Activated CD4-positive, alpha-beta memory T cell treated with anti-CD3 and anti-CD28 coated beads for 36 hours (primary cell): ENCODE results near the gene GHRH. TPM values are rescaled to one million over a fixed set of nuclear protein-coding genes. Genes with fewer than 3 reads are reported as not detected.

Experiments used
- CTCF ChIA-PET: fragments of 350-600 bp; sonication (Branson Sonifier 250); formaldehyde crosslinking; loops from one replicate; lab custom pipeline; 2021; ENCODE audit warnings: antibody characterized with exemption, inconsistent platforms; lab: Charles Lee
- POLR2A ChIA-PET: fragments of 350-600 bp; sonication (Branson Sonifier 250); formaldehyde crosslinking; loops from one replicate; lab custom pipeline; 2021; ENCODE audit warnings: antibody characterized with exemption; lab: Charles Lee
- DNase-seq: peaks from one replicate; pipeline ENCODE4 v3.0.0-alpha.2; 2020
- H3K27ac Mint-ChIP-seq: one replicate; pipeline ENCODE4 v1.8.0; 2021; ENCODE audit warnings: mixed read lengths
- H3K27me3 Mint-ChIP-seq: one replicate; pipeline ENCODE4 v1.8.0; 2021; ENCODE audit warnings: mixed read lengths
- H3K36me3 Mint-ChIP-seq: one replicate; pipeline ENCODE4 v1.8.0; 2021; ENCODE audit warnings: mixed read lengths
- H3K4me1 Mint-ChIP-seq: one replicate; pipeline ENCODE4 v1.8.0; 2021; ENCODE audit warnings: low read depth, mixed read lengths
- H3K4me3 Mint-ChIP-seq: one replicate; pipeline ENCODE4 v1.8.0; 2021; ENCODE audit warnings: mild to moderate bottlenecking, mixed read lengths
- H3K9me3 Mint-ChIP-seq: one replicate; pipeline ENCODE4 v1.8.0; 2021; ENCODE audit warnings: mixed read lengths
- intact Hi-C: fragments of 100-400 bp; cut with micrococcal nuclease; formaldehyde crosslinking; loops from one replicate; pipeline ENCODE4 v1.15.1; 2023
- total RNA-seq, 2 experiments: library from RNA; stranded (reverse); gene quantifications; one replicate each; pipeline ENCODE4 v1.2.3, GENCODE V29; 2021

GHRH gene
- total RNA-seq, 2 experiments from 2014 or later, result not detected

DNA sequence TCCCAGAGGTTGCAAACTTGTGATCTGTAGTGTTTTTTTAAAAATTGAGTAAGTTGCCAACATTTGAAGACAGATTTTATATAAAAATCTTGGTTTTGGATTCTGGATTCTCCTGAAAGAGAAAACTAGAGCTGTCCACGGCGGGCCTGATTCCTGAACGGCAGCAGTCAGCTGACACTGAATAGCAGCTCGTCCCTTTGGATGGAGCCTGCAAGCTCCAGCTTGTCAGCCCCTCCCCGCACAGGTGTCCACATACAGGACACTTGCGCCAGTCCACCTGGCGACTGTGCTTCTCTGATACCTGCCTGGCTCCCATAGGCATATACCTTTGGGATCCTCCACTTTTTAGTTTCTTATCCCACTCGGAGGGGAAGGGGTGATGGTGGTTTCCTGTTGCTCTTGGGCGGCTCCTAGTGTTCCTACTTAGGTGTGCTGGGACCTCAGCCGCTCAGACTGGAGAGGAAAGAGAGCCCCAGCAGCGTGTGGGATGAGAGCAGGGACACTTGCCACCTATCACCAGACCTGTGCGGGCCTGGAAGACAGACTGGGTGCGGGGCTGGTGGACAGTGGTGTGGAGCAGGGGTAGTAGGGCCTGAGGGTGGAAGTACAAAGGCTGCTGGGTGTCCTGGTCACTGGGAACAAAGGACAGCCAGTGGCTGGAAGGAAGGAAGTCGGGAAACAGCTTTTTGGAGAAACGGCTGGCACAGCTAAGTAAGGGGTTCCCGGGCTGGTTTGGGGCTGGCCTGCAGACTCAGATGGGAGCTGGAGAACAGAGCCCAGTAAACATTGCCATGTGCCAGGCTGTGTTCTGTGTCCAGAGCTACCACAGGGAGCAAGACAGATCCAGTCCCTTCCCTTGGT is 18.3 kb downstream of the GHRH start:
- CTCF ChIA-PET, result no interaction called here
- H3K36me3 Mint-ChIP-seq, result peaks cover 34% of the 10 kb centered on the region
- H3K27me3 Mint-ChIP-seq, result no peaks in the 10 kb centered on the region
- H3K4me1 Mint-ChIP-seq, result no peaks in the 10 kb centered on the region
- POLR2A ChIA-PET, result no interaction called here
- no peak for DNase-seq
- H3K9me3 Mint-ChIP-seq, result no peaks in the 10 kb centered on the region
- H3K4me3 Mint-ChIP-seq, result no peak overlapping the region
- intact Hi-C loops, result no loop called here
- peak overlapping the region; percentile 39 for H3K27ac Mint-ChIP-seq

DNA sequence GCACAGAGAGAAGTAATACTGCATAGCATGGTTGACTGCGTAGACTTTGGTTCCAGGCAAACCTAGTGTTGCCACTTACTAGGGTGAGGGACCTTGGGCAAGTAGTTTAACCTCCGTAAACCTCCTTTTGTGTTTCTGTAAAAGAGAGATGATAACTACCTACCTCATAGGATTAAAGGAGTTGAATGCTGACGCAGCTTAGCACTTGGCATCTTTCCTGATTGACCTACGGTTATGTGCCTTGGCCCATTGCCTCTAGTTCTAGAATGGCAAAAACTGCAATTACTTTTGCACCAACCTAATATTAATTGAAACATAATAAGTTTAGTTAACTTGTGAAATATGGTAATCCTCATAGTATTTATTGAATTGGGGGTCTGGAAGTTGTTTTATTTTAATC is 19.1 kb downstream of the GHRH start:
- intact Hi-C loops, result no loop called here
- H3K36me3 Mint-ChIP-seq, result peaks cover 37% of the 10 kb centered on the region
- H3K27me3 Mint-ChIP-seq, result no peaks in the 10 kb centered on the region
- ChIA-PET POLR2A (no interaction called here), CTCF (no interaction called here)
- no peaks in the 10 kb centered on the region for H3K4me1 Mint-ChIP-seq
- no peak for DNase-seq
- H3K4me3 Mint-ChIP-seq, result no peak overlapping the region
- no peak overlapping the region for H3K27ac Mint-ChIP-seq
- H3K9me3 Mint-ChIP-seq, result no peaks in the 10 kb centered on the region

- H3K4me1 Mint-ChIP-seq, result no peaks in the 10 kb centered on the region
- H3K36me3 Mint-ChIP-seq, result peaks cover 46% of the 10 kb centered on the region
- H3K27ac Mint-ChIP-seq, result no peak overlapping the region
- no peak for DNase-seq
- ChIA-PET POLR2A (no interaction called here), CTCF (interaction anchor here (1.6 kb wide), 1 partner anchor 293 kb away, joined by 4 read pairs; no protein-coding TSS in a partner anchor)
- no peaks in the 10 kb centered on the region for H3K9me3 Mint-ChIP-seq
- intact Hi-C loops, result no loop called here
- H3K4me3 Mint-ChIP-seq, result no peak overlapping the region
- no peaks in the 10 kb centered on the region for H3K27me3 Mint-ChIP-seq
Observed at GRCh38 chr20:37240337-37241067, 21.1 kb downstream of the GHRH start.

DNA sequence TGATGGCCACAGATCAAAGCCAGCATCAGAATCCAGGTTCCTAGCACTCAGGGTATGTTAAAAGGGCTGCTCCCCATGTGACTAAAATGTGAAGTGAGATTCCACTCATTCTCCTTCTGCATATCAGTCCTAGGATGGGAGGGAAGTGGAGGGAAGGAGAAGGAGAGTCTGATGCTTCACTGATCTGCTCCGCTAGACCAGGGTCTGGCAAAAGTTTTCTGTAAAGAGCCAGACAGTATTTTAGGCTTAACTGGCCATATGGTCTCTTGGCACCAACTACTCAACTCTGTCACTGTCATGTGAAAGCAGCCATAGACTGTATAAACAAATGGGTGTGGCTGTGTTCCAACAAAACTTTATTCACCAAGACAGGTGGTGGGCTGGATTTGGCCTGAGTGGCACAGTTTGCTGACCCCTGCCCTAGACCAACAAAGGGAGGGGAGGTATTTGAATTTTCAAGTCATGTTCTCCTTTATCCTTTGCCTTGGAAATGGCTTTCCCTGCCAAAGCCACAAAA is 22.6 kb downstream of the GHRH start:
- H3K9me3 Mint-ChIP-seq, result no peaks in the 10 kb centered on the region
- no peak overlapping the region for H3K4me3 Mint-ChIP-seq
- POLR2A ChIA-PET, result no interaction called here
- H3K27ac Mint-ChIP-seq, result no peak overlapping the region
- no peak for DNase-seq
- peaks cover 59% of the 10 kb centered on the region for H3K36me3 Mint-ChIP-seq
- CTCF ChIA-PET, result no interaction called here
- no peaks in the 10 kb centered on the region for H3K27me3 Mint-ChIP-seq
- intact Hi-C loops, result no loop called here
- H3K4me1 Mint-ChIP-seq, result no peaks in the 10 kb centered on the region

- ChIA-PET POLR2A (no interaction called here), CTCF (no interaction called here)
- no peak overlapping the region for H3K4me3 Mint-ChIP-seq
- H3K27me3 Mint-ChIP-seq, result no peaks in the 10 kb centered on the region
- peaks cover 61% of the 10 kb centered on the region for H3K36me3 Mint-ChIP-seq
- no peak overlapping the region for H3K27ac Mint-ChIP-seq
- H3K9me3 Mint-ChIP-seq, result no peaks in the 10 kb centered on the region
- DNase-seq, result no peak
- intact Hi-C loops, result no loop called here
- no peaks in the 10 kb centered on the region for H3K4me1 Mint-ChIP-seq
Observed at GRCh38 chr20:37238426-37238825, 23.2 kb downstream of the GHRH start.

DNA sequence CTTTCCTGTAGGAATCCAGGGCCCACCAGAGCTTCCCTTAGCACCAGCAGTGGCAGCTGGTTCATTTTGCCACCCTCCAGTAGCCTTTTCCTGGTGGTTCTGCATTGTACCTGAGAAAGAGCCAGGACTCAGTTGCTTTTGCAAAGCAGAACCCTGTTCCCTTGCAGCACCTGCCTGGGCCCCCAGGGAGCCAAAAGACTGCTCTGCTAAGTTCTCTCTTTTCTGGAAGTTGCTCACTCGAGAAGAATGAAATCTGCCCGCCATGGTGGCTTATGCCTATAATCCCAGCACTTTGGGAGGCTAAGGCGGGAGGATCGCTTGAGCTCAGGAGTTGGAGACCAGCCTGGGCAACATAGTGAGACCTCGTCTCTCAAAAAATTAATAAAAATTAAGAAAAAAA is 24.0 kb downstream of the GHRH start:
- H3K36me3 Mint-ChIP-seq, result peaks cover 56% of the 10 kb centered on the region
- ChIA-PET CTCF (no interaction called here), POLR2A (no interaction called here)
- H3K4me3 Mint-ChIP-seq, result no peak overlapping the region
- intact Hi-C loops, result no loop called here
- DNase-seq, result no peak
- no peaks in the 10 kb centered on the region for H3K4me1 Mint-ChIP-seq
- H3K27me3 Mint-ChIP-seq, result no peaks in the 10 kb centered on the region
- H3K27ac Mint-ChIP-seq, result no peak overlapping the region
- no peaks in the 10 kb centered on the region for H3K9me3 Mint-ChIP-seq

- CTCF ChIA-PET, result interaction anchor here (1.0 kb wide), 1 partner anchor 46 kb away, joined by 3 read pairs; no protein-coding TSS in a partner anchor
- H3K9me3 Mint-ChIP-seq, result no peaks in the 10 kb centered on the region
- peaks cover 54% of the 10 kb centered on the region for H3K36me3 Mint-ChIP-seq
- no peak overlapping the region for H3K27ac Mint-ChIP-seq
- no peak for DNase-seq
- H3K27me3 Mint-ChIP-seq, result no peaks in the 10 kb centered on the region
- POLR2A ChIA-PET, result no interaction called here
- no peaks in the 10 kb centered on the region for H3K4me1 Mint-ChIP-seq
- intact Hi-C loops, result no loop called here
- H3K4me3 Mint-ChIP-seq, result no peak overlapping the region
Observed at GRCh38 chr20:37236462-37236861, 25.2 kb downstream of the GHRH start.

DNA sequence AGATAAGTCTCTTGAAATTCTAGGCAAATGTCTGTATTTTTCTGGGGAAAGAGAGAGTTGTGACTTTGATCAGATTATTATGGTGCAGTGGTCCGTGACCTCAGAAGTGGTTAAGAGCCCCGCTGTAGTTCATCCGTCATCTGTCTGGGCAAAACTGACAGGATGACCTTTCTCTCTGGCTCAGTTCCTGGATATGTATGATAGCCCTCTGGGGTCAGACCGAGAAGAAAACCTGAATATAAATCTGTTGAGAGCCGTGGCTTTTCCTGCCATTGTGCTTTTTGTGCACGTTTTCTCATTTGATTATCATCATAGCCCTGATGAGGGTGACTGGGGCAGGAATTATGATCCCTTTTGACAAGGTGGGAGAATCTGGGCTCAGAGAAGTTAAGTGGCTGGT is 26.5 kb downstream of the GHRH start:
- Mint-ChIP-seq H3K4me3 (no peak overlapping the region), H3K4me1 (no peaks in the 10 kb centered on the region), H3K27ac (no peak overlapping the region), H3K36me3 (peaks cover 52% of the 10 kb centered on the region), H3K9me3 (no peaks in the 10 kb centered on the region), H3K27me3 (no peaks in the 10 kb centered on the region)
- intact Hi-C loops, result no loop called here
- no peak for DNase-seq
- CTCF ChIA-PET, result no interaction called here
- POLR2A ChIA-PET, result no interaction called here

DNA sequence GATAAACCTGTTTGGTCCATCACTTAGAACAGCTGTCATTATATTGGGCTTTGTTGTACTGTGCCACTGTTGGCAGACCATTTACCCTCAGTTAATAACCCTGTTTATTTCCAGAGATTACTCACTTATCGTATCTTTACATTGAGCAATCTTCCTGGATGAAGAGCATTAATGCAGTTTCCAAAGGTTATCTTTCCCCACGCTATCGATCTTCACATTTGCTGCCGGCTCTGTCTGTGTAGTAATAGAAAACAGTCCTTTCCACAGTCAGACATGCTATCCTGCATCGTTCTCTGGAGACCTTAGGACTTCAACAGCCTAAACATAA is 27.4 kb downstream of the GHRH start:
- DNase-seq, result no peak
- no peaks in the 10 kb centered on the region for H3K4me1 Mint-ChIP-seq
- intact Hi-C loops, result no loop called here
- CTCF ChIA-PET, result no interaction called here
- H3K36me3 Mint-ChIP-seq, result peaks cover 56% of the 10 kb centered on the region
- no peaks in the 10 kb centered on the region for H3K9me3 Mint-ChIP-seq
- H3K27ac Mint-ChIP-seq, result no peak overlapping the region
- POLR2A ChIA-PET, result no interaction called here
- no peaks in the 10 kb centered on the region for H3K27me3 Mint-ChIP-seq
- no peak overlapping the region for H3K4me3 Mint-ChIP-seq

DNA sequence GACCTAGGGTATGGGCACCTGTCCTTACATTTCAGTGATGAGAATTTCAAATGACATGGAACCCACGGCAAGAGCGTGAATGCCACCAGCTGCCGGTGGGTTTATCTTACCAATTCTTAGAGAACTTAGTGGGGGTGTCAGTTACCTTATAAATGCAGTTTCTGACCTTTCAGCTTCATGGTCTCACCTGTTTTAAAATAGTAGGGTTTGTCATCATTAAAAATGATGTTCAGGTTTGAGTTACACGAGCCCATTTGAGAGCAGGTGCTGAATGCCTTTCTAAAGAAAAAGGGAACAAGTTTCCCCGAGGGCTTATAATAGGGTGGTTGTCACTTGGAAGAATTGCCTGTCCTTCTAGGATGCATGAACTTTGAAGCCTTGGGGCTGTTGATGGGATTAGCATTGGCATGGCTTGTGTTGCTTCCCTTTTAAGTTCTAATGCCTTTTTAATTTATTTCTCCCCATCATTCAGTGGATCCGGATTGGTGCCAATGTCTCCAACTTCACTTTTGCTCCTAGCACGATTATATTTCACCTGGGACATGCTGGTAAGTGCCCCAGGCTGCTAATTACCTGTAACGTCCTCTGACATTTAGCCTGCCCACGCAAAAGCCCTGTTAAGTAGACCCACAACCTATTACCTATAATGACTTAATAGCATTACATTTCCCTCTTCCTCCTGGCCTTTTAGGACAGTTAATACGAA is 27.9 kb downstream of the GHRH start:
- no peaks in the 10 kb centered on the region for H3K9me3 Mint-ChIP-seq
- ChIA-PET CTCF (no interaction called here), POLR2A (interaction anchor here (0.6 kb wide), 1 partner anchor 18 kb away, joined by 3 read pairs; no protein-coding TSS in a partner anchor)
- no peak overlapping the region for H3K4me3 Mint-ChIP-seq
- DNase-seq, result no peak
- intact Hi-C loops, result no loop called here
- no peaks in the 10 kb centered on the region for H3K27me3 Mint-ChIP-seq
- no peak overlapping the region for H3K27ac Mint-ChIP-seq
- no peaks in the 10 kb centered on the region for H3K4me1 Mint-ChIP-seq
- H3K36me3 Mint-ChIP-seq, result peaks cover 61% of the 10 kb centered on the region

DNA sequence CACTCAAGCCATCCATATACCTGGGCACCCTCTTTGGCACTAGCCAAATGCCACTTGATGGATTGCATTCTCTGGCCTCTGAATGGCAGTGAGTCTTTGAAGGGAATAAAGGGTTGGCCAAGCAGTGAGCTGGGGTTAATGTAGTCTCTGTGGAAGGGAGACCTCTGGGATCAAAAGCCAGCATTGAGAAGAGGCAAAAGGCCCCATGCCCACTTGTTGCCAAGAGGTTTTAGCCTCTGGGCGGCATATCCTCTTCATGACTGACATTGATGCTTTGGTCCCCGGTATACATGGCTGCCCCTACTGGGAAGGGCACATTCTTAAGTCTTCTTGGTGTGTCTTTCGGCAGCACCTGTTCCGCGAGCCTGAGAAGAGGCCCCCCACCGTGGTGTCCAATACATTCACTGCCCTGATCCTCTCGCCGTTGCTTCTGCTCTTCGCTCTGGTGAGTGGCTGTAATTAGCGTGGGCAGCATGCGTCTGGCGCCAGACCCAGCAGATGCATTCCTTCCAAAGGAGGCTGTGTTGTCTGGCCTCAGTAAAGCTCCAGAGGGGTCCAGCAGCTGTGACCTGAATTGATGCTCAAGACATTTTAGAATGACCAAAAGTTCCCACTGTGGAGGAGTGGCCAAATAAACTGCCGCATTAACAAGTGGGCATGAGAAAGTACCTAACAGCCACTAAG is 29.5 kb downstream of the GHRH start:
- Mint-ChIP-seq H3K27ac (no peak overlapping the region), H3K27me3 (no peaks in the 10 kb centered on the region), H3K4me3 (no peak overlapping the region), H3K4me1 (no peaks in the 10 kb centered on the region), H3K9me3 (no peaks in the 10 kb centered on the region), H3K36me3 (peaks cover 68% of the 10 kb centered on the region)
- ChIA-PET POLR2A (no interaction called here), CTCF (no interaction called here)
- no peak for DNase-seq
- intact Hi-C loops, result no loop called here

GRCh38 chr20:37230200-37230599 is 31.4 kb downstream of the GHRH start:
- H3K4me3 Mint-ChIP-seq, result no peak overlapping the region
- H3K36me3 Mint-ChIP-seq, result peaks cover 67% of the 10 kb centered on the region
- H3K27ac Mint-ChIP-seq, result no peak overlapping the region
- POLR2A ChIA-PET, result no interaction called here
- H3K9me3 Mint-ChIP-seq, result no peaks in the 10 kb centered on the region
- intact Hi-C loops, result no loop called here
- H3K4me1 Mint-ChIP-seq, result no peaks in the 10 kb centered on the region
- H3K27me3 Mint-ChIP-seq, result no peaks in the 10 kb centered on the region
- CTCF ChIA-PET, result interaction anchor here (0.7 to 1.9 kb wide), 5 partner anchors 11 to 303 kb away, joined by 3 to 6 read pairs (median 4); no protein-coding TSS in a partner anchor
- no peak for DNase-seq
